ENCODE results near the gene MEI4. TPM values are rescaled to one million over a fixed set of nuclear protein-coding genes. Genes with fewer than 3 reads are reported as not detected.

MEI4 gene
- total RNA-seq, 6 donors from 2014 or later = not detected

- ATAC-seq (ENCODE audit: low FRiP score in 2 of 2) (no peak), DNase-seq (no peak)
- no peaks in the 10 kb centered on the region for H3K27me3 ChIP-seq
- no peaks in the 10 kb centered on the region for H3K36me3 ChIP-seq
- no peaks in the 10 kb centered on the region for H3K9me3 ChIP-seq
- TF ChIP-seq CTCF (IDR thresholded peaks at IDR 0.05) = no peak
- no peaks in the 10 kb centered on the region for H3K4me1 ChIP-seq
- no peak overlapping the region for H3K4me3 ChIP-seq
- H3K27ac ChIP-seq = no peak overlapping the region
These were observed 200.6 kb downstream of the MEI4 start for GRCh38 chr6:77853401-77853800.

- H3K4me3 ChIP-seq = no peak overlapping the region
- no peaks in the 10 kb centered on the region for H3K36me3 ChIP-seq
- no peaks in the 10 kb centered on the region for H3K4me1 ChIP-seq
- TF ChIP-seq POLR2AphosphoS5 (IDR thresholded peaks at IDR 0.05) (no peak), POLR2A (IDR thresholded peaks at IDR 0.05) (no peak), EP300 (IDR thresholded peaks at IDR 0.05) (no peak), CTCF (IDR thresholded peaks at IDR 0.05) (no peak)
- H3K27me3 ChIP-seq = no peaks in the 10 kb centered on the region
- H3K27ac ChIP-seq = no peak overlapping the region
- no peak for DNase-seq
- no peak for ATAC-seq (ENCODE audit: low FRiP score in 2 of 2)
- H3K9me3 ChIP-seq = no peaks in the 10 kb centered on the region
- WGBS, 2 donors = 59 to 64% methylated on average over 4 to 5 of the region's 5 CpGs
These were observed 203.6 kb downstream of the MEI4 start for GRCh38 chr6:77856391-77856790.

- Histone ChIP-seq H3K9me3 (no peaks in the 10 kb centered on the region), H3K4me3 (no peak overlapping the region), H3K36me3 (no peaks in the 10 kb centered on the region), H3K27ac (no peak overlapping the region), H3K4me1 (no peaks in the 10 kb centered on the region), H3K27me3 (no peaks in the 10 kb centered on the region)
- ATAC-seq (ENCODE audit: low FRiP score in 2 of 2) = no peak
- TF ChIP-seq EP300 (IDR thresholded peaks at IDR 0.05) (no peak), CTCF (IDR thresholded peaks at IDR 0.05) (no peak), POLR2A (IDR thresholded peaks at IDR 0.05) (no peak), POLR2AphosphoS5 (IDR thresholded peaks at IDR 0.05) (no peak)
- DNase-seq = no peak
These were observed 204.6 kb downstream of the MEI4 start for GRCh38 chr6:77857421-77857820.

GRCh38 chr6:77876300-77876699 is 223.5 kb downstream of the MEI4 start:
- ATAC-seq (ENCODE audit: low FRiP score in 2 of 2) (no peak), DNase-seq (no peak)
- Histone ChIP-seq H3K9me3 (no peaks in the 10 kb centered on the region), H3K4me1 (no peaks in the 10 kb centered on the region), H3K4me3 (no peak overlapping the region), H3K36me3 (no peaks in the 10 kb centered on the region), H3K27me3 (no peaks in the 10 kb centered on the region), H3K27ac (no peak overlapping the region)
- TF ChIP-seq EP300 (IDR thresholded peaks at IDR 0.05) (no peak), POLR2A (IDR thresholded peaks at IDR 0.05) (no peak), CTCF (IDR thresholded peaks at IDR 0.05) (no peak)
- WGBS, 2 donors = 75 to 89% methylated on average over 2 of the region's 2 CpGs

DNA sequence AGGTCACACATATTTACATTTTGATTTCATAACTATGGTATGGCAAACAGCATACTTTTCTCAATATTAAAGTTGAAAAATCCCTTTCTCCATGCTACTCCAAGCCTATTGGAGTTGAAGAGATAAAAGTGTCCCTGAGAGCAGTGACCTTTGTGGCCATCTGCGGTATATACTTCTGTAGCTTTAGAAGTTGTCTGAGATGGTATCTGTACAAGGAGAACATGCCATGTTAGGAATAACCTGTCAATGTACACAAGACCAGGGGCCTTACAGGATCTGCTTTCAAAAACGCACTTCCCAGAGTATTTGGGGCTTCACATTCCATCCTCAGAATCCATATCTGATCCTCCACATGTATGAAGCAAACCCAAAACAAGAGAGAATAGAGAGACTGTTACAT is 226.7 kb downstream of the MEI4 start:
- DNase-seq (no peak), ATAC-seq (ENCODE audit: low FRiP score in 2 of 2) (no peak)
- Histone ChIP-seq H3K27ac (no peak overlapping the region), H3K4me3 (no peak overlapping the region), H3K4me1 (no peaks in the 10 kb centered on the region), H3K36me3 (no peaks in the 10 kb centered on the region), H3K27me3 (no peaks in the 10 kb centered on the region), H3K9me3 (no peaks in the 10 kb centered on the region)
- 64 to 77% methylated on average over 2 of the region's 2 CpGs for WGBS, 2 donors
- TF ChIP-seq CTCF (IDR thresholded peaks at IDR 0.05) = no peak
- TF ChIP-seq EP300 (IDR thresholded peaks at IDR 0.05) = no peak
- no peak for TF ChIP-seq POLR2AphosphoS5 (IDR thresholded peaks at IDR 0.05)
- TF ChIP-seq POLR2A (IDR thresholded peaks at IDR 0.05) = no peak

All from upper lobe of left lung (tissue), 6 donors.